Upper lobe of left lung (tissue), 4 donors: ENCODE results near the gene SH3RF1.

Experiments
- CTCF ChIP-seq, 6 experiments: fragments of 450-650 bp in 4 of 6; fragments of 200-600 bp in 2 of 6; sonication (generic) in 2 of 6; IDR thresholded peaks; one replicate each; pipeline ENCODE4 v1.5.1; 2016 to 2019; ENCODE audit warnings: antibody characterized with exemption in 6 of 6
- EP300 ChIP-seq, 4 donors: sonication (generic); formaldehyde crosslinking; IDR thresholded peaks; one replicate each; pipeline ENCODE4 v1.5.1; 2017; ENCODE audit warnings: antibody characterized with exemption in 4 of 4, control low read depth in 2 of 4
- POLR2A ChIP-seq, 4 donors: fragments of 450-650 bp; IDR thresholded peaks; one replicate each; pipeline ENCODE4 v1.5.1; 2016 to 2017; ENCODE audit warnings: antibody characterized with exemption in 4 of 4, mild to moderate bottlenecking in 2 of 4
- POLR2AphosphoS5 ChIP-seq, 2 donors: sonication (generic); formaldehyde crosslinking; IDR thresholded peaks; one replicate each; pipeline ENCODE4 v1.5.1; 2017; ENCODE audit warnings: antibody characterized with exemption in 2 of 2

- TF ChIP-seq CTCF (IDR thresholded peaks at IDR 0.05) = no peak
- no peak for TF ChIP-seq POLR2A (IDR thresholded peaks at IDR 0.05)
- no peak for TF ChIP-seq EP300 (IDR thresholded peaks at IDR 0.05)
- TF ChIP-seq POLR2AphosphoS5 (IDR thresholded peaks at IDR 0.05) = no peak
These were observed 4.7 kb downstream of the SH3RF1 start for GRCh38 chr4:169266081-169266480.
